HG03095 (cell line): ENCODE data around the gene FHAD1.
"Not testable (repeated sequence)": the region's sequence is repeated elsewhere in the genome, so short reads cannot be mapped to it uniquely, and the experiment has no call there.

Source experiments
- ATAC-seq: cut with Tn5 transposase; IDR thresholded peaks from one replicate; pipeline ENCODE4 v1.9.1; 2021; ENCODE audit warnings: moderate library complexity; ENCODE audit not compliant: unreplicated experiment

FHAD1 gene

GRCh38 chr1:15275921-15276683 lies 29.1 kb downstream of the FHAD1 start:
- no peak for ATAC-seq

- ATAC-seq = no peak
Measured at GRCh38 chr1:15276691-15277446, 29.8 kb downstream of the FHAD1 start.

GRCh38 chr1:15277447-15277838 lies 30.4 kb downstream of the FHAD1 start:
- ATAC-seq = no peak

GRCh38 chr1:15277933-15278332 lies 30.9 kb downstream of the FHAD1 start:
- no peak for ATAC-seq

GRCh38 chr1:15279576-15280230 lies 32.7 kb downstream of the FHAD1 start:
- ATAC-seq = no peak

GRCh38 chr1:15280416-15280815 lies 33.4 kb downstream of the FHAD1 start:
- no peak for ATAC-seq

- ATAC-seq = no peak
Measured at GRCh38 chr1:15282038-15282437, 35.0 kb downstream of the FHAD1 start.

GRCh38 chr1:15282810-15283474 lies 35.9 kb downstream of the FHAD1 start:
- no peak for ATAC-seq

GRCh38 chr1:15283526-15283925 lies 36.5 kb downstream of the FHAD1 start:
- ATAC-seq = no peak

- ATAC-seq = no peak
Measured at GRCh38 chr1:15286452-15286851, 39.4 kb downstream of the FHAD1 start.

- no peak for ATAC-seq
Measured at GRCh38 chr1:15287035-15287979, 40.3 kb downstream of the FHAD1 start.

GRCh38 chr1:15288173-15288926 lies 41.3 kb downstream of the FHAD1 start:
- ATAC-seq = no peak

GRCh38 chr1:15289251-15289651 lies 42.2 kb downstream of the FHAD1 start:
- ATAC-seq = no peak

GRCh38 chr1:15290382-15290781 lies 43.4 kb downstream of the FHAD1 start:
- ATAC-seq = no peak

- ATAC-seq = no peak
Measured at GRCh38 chr1:15295696-15296095, 48.7 kb downstream of the FHAD1 start.

- no peak for ATAC-seq
Measured at GRCh38 chr1:15296585-15297321, 49.7 kb downstream of the FHAD1 start.

GRCh38 chr1:15297975-15298374 lies 51.0 kb downstream of the FHAD1 start:
- not testable (repeated sequence) for ATAC-seq

- ATAC-seq = no peak
Measured at GRCh38 chr1:15299179-15299578, 52.2 kb downstream of the FHAD1 start.

GRCh38 chr1:15299806-15300205 lies 52.8 kb downstream of the FHAD1 start:
- no peak for ATAC-seq
